Retinal pigment epithelial cell (primary cell): Measurements from ENCODE around the gene PGBD1.

Experiments
- DNase-seq: peaks from one replicate; pipeline ENCODE4 v3.0.0-alpha.2; 2010; ENCODE audit warnings: low read depth
- H3K4me3 ChIP-seq: 2 replicates; pipeline ENCODE4 v1.5.1; 2011; ENCODE audit warnings: mild to moderate bottlenecking, low read length, control low read depth, moderate library complexity
- CTCF ChIP-seq: conservative IDR thresholded peaks from 2 replicates; pipeline ENCODE4 v1.5.1; 2011; ENCODE audit warnings: low read depth, low read length, control low read depth, inconsistent platforms

PGBD1 gene

GRCh38 chr6:28340310-28341095, 59.1 kb downstream of the PGBD1 start:
- no peak for TF ChIP-seq CTCF
- H3K4me3 ChIP-seq: no peak overlapping the region
- DNase-seq: no peak

GRCh38 chr6:28343898-28344677, 62.7 kb downstream of the PGBD1 start:
- no peak overlapping the region for H3K4me3 ChIP-seq
- DNase-seq: no peak
- TF ChIP-seq CTCF: no peak

- no peak overlapping the region for H3K4me3 ChIP-seq
- TF ChIP-seq CTCF: no peak
- DNase-seq: no peak
Measured at GRCh38 chr6:28345201-28345600, 63.8 kb downstream of the PGBD1 start.

DNA sequence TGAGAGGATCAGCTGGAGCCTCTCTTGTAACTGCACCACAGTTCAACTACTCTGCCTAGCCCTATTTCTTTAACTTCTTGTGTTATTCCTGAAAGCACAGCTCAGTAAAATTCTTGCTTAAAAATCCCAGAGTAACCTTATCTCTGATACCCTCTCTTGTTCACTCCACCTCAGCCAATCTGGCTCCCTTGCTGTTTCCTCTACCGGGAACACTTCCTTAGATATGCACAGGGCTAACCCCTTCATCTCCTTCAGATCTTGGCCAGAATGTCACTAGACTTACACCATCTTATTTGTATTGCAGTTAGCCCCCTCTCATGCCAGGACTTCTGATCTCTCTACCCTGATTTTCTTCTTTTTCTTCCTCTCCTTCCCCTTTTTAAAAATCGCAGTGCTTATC, 65.7 kb downstream of the PGBD1 start:
- no peak for TF ChIP-seq CTCF
- no peak overlapping the region for H3K4me3 ChIP-seq
- no peak for DNase-seq

GRCh38 chr6:28349344-28349891, 68.0 kb downstream of the PGBD1 start:
- H3K4me3 ChIP-seq: peak overlapping the region; percentile 91
- no peak for DNase-seq
- no peak for TF ChIP-seq CTCF

- no peak for TF ChIP-seq CTCF
- peak within 1 kb of the TSS; percentile 91 for H3K4me3 ChIP-seq
- no peak for DNase-seq
Measured at GRCh38 chr6:28349892-28350737, 68.7 kb downstream of the PGBD1 start, which contains the start of gene ZKSCAN3. Gene ZKSCAN3, plus strand, starts transcription at chr6:28349947. Its CDS starts 9,640 bp downstream, at chr6:28359587.
